Left lung (tissue), 10 donors: ENCODE results near the gene ZNF410. TPM values are rescaled to one million over a fixed set of nuclear protein-coding genes. Genes with fewer than 3 reads are reported as not detected.
"Not testable (repeated sequence)": the region's sequence is repeated elsewhere in the genome, so short reads cannot be mapped to it uniquely, and the experiment has no call there.

ENCODE experiments used
- ATAC-seq: fragments of 200-7000 bp; cut with Tn5 transposase; one replicate; pipeline ENCODE4 v1.9.1; 2020; ENCODE audit warnings: moderate library complexity
- DNase-seq, 4 donors: peaks; one replicate each; pipeline ENCODE4 v3.0.0-alpha.2; 2013 to 2020
- H3K27ac ChIP-seq, 2 donors: fragments of 200-600 bp; sonication (generic) in 1 of 2; one replicate each; pipeline versions ENCODE4 v1.5.0 to v1.8.0; 2020 to 2021
- H3K27me3 ChIP-seq, 2 donors: fragments of 200-600 bp; sonication (generic) in 1 of 2; one replicate each; pipeline versions ENCODE4 v1.5.0 to v1.8.0; 2020 to 2021
- H3K36me3 ChIP-seq, 2 donors: fragments of 200-600 bp; sonication (generic) in 1 of 2; one replicate each; pipeline versions ENCODE4 v1.5.0 to v1.8.0; 2020 to 2021
- H3K4me1 ChIP-seq, 2 donors: fragments of 200-600 bp; one replicate each; pipeline ENCODE4 v1.8.0; 2021
- H3K4me3 ChIP-seq, 2 donors: fragments of 200-600 bp; sonication (generic) in 1 of 2; one replicate each; pipeline versions ENCODE4 v1.5.0 to v1.8.0; 2020 to 2021; ENCODE audit warnings: mild to moderate bottlenecking in 1 of 2
- H3K9me3 ChIP-seq, 2 donors: fragments of 200-600 bp; sonication (generic) in 1 of 2; one replicate each; pipeline versions ENCODE4 v1.5.0 to v1.8.0; 2020 to 2021
- CTCF ChIP-seq, 2 donors: fragments of 200-600 bp; sonication (generic) in 1 of 2; IDR thresholded peaks; one replicate each; pipeline versions ENCODE4 v1.5.0 to v1.8.0; 2021; ENCODE audit warnings: antibody characterized with exemption in 2 of 2
- intact Hi-C, 2 donors: fragments of 100-400 bp; cut with DNase I; formaldehyde crosslinking; loops; one replicate each; pipeline versions ENCODE4 v1.11.2 to v1.14.2; 2022
- polyA plus RNA-seq, 6 donors: library from polyadenylated mRNA; unstranded; fragments of 120-200 nt; gene quantifications; one replicate each; pipeline ENCODE4 v1.2.1, GENCODE V29; 2013; ENCODE audit not compliant: insufficient read length in 6 of 6
- total RNA-seq, 2 donors: library from RNA; stranded (reverse); fragmentation: NEBNext Ultra II Directional; extraction: Animal tissue kit (Norgen Biotek cat#: 25700); gene quantifications; one replicate each; pipeline ENCODE4 v1.2.1, GENCODE V29; 2021
- donor health status: DM: no; HTN: yes; CAD: no.
- donor health status: DM: no; HTN: no; CAD: no.

ZNF410 gene
- total and polyA plus RNA-seq, 8 donors, result 38.7 to 55.6 (median 50.4) TPM

GRCh38 chr14:73913256-73913655 is 26.6 kb downstream of the ZNF410 start:
- no peaks in the 10 kb centered on the region for H3K9me3 ChIP-seq
- no peaks in the 10 kb centered on the region for H3K4me1 ChIP-seq
- no peak for ATAC-seq
- H3K4me3 ChIP-seq, result no peak overlapping the region
- H3K36me3 ChIP-seq, result peaks cover 2 to 96% of the 10 kb centered on the region in 2 donors
- no peak for TF ChIP-seq CTCF (IDR thresholded peaks at IDR 0.05)
- intact Hi-C loops, result no loop called here
- no peak overlapping the region for H3K27ac ChIP-seq
- no peak for DNase-seq
- no peaks in the 10 kb centered on the region for H3K27me3 ChIP-seq

- no peaks in the 10 kb centered on the region for H3K27me3 ChIP-seq
- H3K4me3 ChIP-seq, result no peak overlapping the region
- H3K9me3 ChIP-seq, result no peaks in the 10 kb centered on the region
- ATAC-seq, result no peak
- DNase-seq, result no peak
- H3K4me1 ChIP-seq, result no peaks in the 10 kb centered on the region
- intact Hi-C loops, result no loop called here
- H3K27ac ChIP-seq, result no peak overlapping the region
- TF ChIP-seq CTCF (IDR thresholded peaks at IDR 0.05), result no peak
- peaks cover 0 to 95% of the 10 kb centered on the region in 2 donors for H3K36me3 ChIP-seq
These were observed 29.7 kb downstream of the ZNF410 start for GRCh38 chr14:73916324-73916723.

GRCh38 chr14:73919457-73919856 is 32.8 kb downstream of the ZNF410 start:
- H3K4me1 ChIP-seq, DNase-seq, intact Hi-C loops, ATAC-seq, H3K27me3 ChIP-seq, H3K27ac ChIP-seq, H3K9me3 ChIP-seq, H3K4me3 ChIP-seq: not testable (repeated sequence)
- peaks cover 0 to 96% of the 10 kb centered on the region in 2 donors for H3K36me3 ChIP-seq

- no peak for TF ChIP-seq CTCF (IDR thresholded peaks at IDR 0.05)
- intact Hi-C loops, result no loop called here
- Histone ChIP-seq H3K4me1 (no peaks in the 10 kb centered on the region), H3K4me3 (no peak overlapping the region), H3K36me3 (peaks cover 3 to 98% of the 10 kb centered on the region in 2 donors), H3K27ac (no peak overlapping the region), H3K27me3 (no peaks in the 10 kb centered on the region), H3K9me3 (no peaks in the 10 kb centered on the region)
- no peak for ATAC-seq
- DNase-seq, result no peak
These were observed 37.7 kb downstream of the ZNF410 start for GRCh38 chr14:73924337-73924736.

GRCh38 chr14:73935666-73936065 is 49.0 kb downstream of the ZNF410 start:
- no peak for TF ChIP-seq CTCF (IDR thresholded peaks at IDR 0.05)
- no peak overlapping the region for H3K4me3 ChIP-seq
- peaks cover 0 to 69% of the 10 kb centered on the region in 2 donors for H3K36me3 ChIP-seq
- H3K4me1 ChIP-seq, result no peaks in the 10 kb centered on the region
- ATAC-seq (no peak), DNase-seq (no peak)
- no peaks in the 10 kb centered on the region for H3K27me3 ChIP-seq
- H3K27ac ChIP-seq, result no peak overlapping the region
- intact Hi-C loops, result no loop called here
- no peaks in the 10 kb centered on the region for H3K9me3 ChIP-seq

GRCh38 chr14:73936548-73936947 is 49.9 kb downstream of the ZNF410 start:
- Histone ChIP-seq H3K27me3 (no peaks in the 10 kb centered on the region), H3K4me3 (no peak overlapping the region), H3K27ac (no peak overlapping the region), H3K4me1 (no peaks in the 10 kb centered on the region), H3K36me3 (peaks cover 0 to 62% of the 10 kb centered on the region in 2 donors), H3K9me3 (no peaks in the 10 kb centered on the region)
- no peak for ATAC-seq
- no peak for DNase-seq
- intact Hi-C loops, result no loop called here
- no peak for TF ChIP-seq CTCF (IDR thresholded peaks at IDR 0.05)
